ENCODE results near the gene HOXC11.
A peak's percentile ranks its signal among the peaks of the same experiment; 100 is the strongest.

Gene HOXC11

DNA sequence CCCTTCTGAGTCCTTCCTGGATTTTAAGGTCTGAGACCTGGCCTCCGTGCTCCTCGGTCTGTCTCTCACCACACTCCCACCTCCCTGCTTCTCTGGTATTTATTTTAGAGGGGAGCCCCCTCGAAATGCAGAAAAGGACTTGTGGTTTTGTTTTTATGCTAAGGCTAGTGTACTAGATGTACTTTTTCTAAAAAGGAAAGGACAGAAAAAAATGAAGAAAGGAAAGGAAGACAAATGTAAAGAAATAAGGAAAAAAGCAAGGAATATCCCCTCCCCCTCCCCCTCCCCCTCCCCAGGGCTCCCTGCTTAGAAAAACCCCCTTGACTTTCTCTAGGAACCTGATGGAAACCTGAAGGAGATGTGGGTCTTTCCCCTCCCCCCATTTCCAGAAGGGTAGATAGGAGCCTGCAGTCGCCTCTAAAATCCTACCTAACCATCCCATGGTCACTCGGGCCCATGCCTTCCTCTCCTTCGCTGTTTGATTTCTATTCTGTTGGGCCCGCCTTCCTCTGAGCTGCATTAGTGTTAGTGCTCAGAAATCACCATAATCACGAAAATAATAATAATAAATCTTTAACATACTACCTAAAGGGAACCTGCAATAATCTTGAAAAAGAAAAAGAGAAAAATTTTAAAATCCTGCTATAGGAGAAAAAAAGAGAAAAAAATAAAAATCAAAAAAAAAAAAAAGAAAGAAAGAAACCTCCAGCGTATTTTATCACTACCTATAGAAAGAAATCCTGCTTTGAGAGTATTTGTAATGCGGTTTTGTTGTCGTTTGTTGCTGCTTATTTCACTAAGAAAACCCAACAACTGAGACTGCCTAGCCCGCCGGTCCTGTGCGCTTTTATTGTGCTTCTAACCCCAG, 39.0 kb downstream of the HOXC11 start:
- DNase-seq = no peak

GRCh38 chr12:54012631-54013409, 39.9 kb downstream of the HOXC11 start:
- no peak for DNase-seq

GRCh38 chr12:54014377-54015017, 41.6 kb downstream of the HOXC11 start:
- no peak for DNase-seq

DNA sequence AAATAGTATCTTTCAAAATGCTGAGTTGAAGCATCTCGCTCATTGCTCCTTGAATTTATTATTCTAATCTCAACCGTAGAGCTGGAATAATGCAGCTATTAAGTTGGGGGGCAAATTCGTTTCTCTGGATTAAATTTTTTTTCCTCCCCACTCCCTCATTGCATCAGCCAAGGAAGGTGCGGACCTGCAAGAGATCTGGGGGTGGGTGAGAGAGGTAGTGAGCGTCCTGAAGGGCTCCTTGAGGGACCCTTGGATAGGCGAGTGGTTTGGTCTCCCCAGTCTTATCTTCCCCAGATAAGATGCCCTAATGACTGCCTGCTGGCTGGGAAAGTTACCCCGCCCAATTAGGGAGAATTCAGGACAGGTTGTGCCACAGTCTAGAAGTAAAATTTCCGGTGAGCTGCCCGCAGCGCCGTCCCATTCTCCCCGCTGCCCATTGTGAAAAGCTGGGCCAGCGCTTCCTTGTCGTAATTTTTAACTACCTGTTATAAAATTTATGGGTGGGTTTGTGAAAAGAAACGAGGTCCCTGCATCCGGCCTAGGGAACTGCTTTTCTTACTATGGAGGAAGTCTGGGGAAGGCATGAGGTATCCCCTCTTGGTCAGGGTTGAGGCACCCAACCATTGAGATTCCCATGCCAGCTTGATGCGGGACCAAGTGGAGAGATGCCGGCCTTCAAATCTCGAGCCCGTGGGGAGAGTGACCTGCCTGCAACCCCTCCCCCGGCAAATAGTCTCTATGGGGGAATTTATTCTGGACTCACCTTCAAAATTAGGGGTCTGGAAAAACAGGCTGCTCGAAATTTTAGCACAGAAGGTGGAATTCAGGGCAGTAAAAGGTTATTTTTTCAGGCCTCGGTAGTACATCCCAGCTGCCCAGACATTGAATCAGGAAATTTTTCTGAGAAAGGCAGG, 42.3 kb downstream of the HOXC11 start:
- DNase-seq = no peak

- no peak for DNase-seq
Measured at GRCh38 chr12:54016051-54016450, 43.1 kb downstream of the HOXC11 start.

GRCh38 chr12:54016478-54016964, 43.6 kb downstream of the HOXC11 start:
- DNase-seq = no peak

DNA sequence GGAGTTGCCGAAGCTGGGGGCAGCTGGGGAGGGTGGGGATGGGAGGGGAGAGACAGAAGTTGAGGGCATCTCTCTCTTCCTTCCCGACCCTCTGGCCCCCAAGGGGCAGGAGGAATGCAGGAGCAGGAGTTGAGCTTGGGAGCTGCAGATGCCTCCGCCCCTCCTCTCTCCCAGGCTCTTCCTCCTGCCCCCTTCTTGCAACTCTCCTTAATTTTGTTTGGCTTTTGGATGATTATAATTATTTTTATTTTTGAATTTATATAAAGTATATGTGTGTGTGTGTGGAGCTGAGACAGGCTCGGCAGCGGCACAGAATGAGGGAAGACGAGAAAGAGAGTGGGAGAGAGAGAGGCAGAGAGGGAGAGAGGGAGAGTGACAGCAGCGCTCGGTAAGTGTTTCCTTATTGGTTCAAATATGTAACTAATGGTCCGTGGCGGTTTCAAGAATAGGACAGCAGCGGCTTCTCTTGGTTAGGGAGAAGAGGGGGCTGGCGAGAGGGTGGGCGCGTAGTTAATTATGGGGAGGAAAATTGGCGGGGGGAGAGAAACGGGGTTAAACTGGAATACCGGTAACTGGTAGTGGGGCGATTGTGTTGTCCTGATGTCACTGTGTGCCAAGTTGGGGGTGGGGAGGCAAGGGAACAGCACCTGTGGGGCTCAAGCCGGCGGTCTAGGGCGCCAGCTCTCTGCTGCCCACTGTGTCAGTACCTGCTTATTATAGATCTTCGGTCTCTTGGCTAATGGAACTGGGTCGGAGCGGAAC, 44.3 kb downstream of the HOXC11 start:
- DNase-seq = no peak

DNA sequence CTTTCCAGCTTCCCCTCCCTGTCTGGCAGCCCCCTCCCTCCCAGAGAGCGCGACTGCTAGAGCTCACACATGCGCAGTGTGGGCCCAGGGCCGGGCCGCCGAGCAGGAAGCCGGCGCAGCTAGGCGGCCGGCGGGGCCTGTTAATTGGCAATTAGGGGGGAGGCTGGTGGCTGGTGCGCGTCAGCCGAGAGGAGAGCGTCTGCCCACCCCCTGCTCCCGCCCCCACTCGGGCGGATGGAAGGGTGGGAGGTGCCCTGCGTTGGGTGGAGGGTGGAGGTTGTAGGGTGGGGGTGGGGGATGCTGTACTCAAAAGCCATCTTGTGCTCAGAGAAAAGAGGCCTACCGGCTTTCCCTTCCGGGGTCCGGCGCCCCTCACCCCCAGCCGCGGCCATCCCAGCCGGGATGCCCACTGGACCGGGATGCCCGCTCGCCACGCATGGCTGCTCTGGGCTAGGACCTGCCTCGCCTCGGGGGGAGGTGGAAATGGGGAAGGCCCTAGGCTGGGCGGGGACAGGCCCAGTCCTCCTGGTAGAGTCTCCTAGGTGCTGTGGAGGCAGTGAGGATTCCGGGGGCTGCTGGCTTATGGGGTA, 45.0 kb downstream of the HOXC11 start:
- peak; percentile 81 for DNase-seq

GRCh38 chr12:54018468-54018984, 45.6 kb downstream of the HOXC11 start:
- no peak for DNase-seq

- DNase-seq = no peak
Measured at GRCh38 chr12:54019091-54019811, 46.3 kb downstream of the HOXC11 start.

- no peak for DNase-seq
Measured at GRCh38 chr12:54019924-54020590, 47.1 kb downstream of the HOXC11 start.

DNA sequence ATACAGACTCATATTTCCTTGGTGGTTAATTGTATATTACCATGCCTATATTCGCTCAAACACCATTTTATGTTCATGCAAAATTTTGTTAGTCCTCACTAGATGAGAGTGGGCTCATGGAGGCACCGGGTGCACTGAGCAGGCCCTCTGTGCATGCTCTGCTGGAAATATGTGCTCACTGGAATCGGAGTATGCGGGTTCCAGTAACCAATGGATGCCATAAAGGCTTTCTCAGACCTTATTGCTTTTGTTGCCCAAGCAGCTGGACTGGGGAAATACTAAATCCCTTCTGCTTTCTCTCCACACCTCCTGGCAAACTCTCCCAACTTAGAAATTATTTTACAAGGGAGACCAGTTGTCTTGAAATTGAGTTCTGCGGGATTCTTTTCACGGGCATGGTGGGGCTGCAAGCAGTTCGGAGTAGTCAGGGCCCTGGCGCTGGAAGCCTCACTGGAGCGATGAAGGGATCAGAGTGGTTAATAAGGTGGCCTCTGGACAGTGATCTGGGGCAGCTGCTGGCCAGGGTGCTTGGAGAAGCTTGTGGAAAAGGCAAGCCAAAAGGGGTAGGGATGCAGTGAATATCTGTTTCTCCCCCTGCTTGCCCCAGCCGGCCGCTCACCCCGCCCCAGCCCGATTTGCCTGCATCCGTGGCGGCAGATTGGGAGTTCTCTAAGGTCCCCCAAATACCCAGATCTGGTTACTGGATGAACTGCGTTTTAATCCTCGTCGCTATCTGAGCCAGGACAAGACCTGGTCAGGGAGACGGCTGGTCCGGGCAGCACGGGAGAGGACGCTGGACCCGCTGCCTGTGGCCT, 47.9 kb downstream of the HOXC11 start:
- DNase-seq = no peak

- no peak for DNase-seq
Measured at GRCh38 chr12:54021432-54022013, 48.6 kb downstream of the HOXC11 start.

GRCh38 chr12:54022960-54023884, 50.3 kb downstream of the HOXC11 start:
- no peak for DNase-seq

GRCh38 chr12:54024127-54024526, 51.2 kb downstream of the HOXC11 start:
- no peak for DNase-seq

DNA sequence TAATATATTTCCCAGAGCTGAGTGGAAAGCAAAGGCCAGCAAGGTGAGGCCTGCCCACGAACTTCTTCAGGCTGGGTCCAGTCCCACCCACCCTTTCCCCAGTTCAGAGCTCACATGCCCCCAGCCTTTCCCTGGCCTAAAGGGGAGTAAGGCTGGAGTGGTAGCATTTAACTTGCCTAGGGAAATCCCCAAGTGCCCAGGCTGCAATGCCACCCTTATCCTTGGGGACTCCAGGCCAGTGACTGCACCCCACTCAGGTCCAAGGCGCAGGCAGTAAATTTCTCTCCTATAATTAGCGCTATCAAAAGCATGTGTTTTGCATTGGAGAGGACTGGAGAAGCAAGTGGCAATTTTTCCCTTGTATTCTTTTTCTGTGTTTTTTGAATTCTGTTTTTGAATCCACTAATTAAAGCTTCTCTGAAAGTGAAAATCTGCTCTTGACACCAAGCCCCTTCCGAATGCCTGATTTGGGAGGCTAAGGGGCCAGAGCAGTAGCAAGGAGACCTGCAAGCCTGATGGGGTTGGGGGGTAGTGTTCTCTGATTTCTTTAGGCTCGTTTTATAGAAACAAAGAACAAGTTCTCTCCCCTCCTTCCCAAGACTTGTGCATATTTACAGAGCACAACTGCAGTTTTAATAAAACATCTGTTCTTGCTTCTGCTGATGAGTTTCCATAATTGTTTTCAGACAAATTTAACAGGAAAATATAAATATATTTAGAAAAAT, 51.8 kb downstream of the HOXC11 start:
- no peak for DNase-seq

Data from activated CD4-positive, alpha-beta T cell treated with anti-CD3 and anti-CD28 coated beads, Interleukin-2, amount 50 U/mL, for 16 hours (primary cell).